RCC 7860 (cell line): ENCODE results near the gene DYNC2LI1.

Experiments
- DNase-seq: peaks from one replicate; pipeline ENCODE4 v3.0.0-alpha.2; 2015; ENCODE audit warnings: low spot score
- FAIRE-seq: peaks from 2 replicates; lab custom pipeline; 2012; peaks lifted over from hg19 to GRCh38; lab: Jason Lieb, UNC

DYNC2LI1 gene

GRCh38 chr2:43812006-43812405 lies 38.2 kb downstream of the DYNC2LI1 start:
- no peak for DNase-seq
- no peak for FAIRE-seq

DNA sequence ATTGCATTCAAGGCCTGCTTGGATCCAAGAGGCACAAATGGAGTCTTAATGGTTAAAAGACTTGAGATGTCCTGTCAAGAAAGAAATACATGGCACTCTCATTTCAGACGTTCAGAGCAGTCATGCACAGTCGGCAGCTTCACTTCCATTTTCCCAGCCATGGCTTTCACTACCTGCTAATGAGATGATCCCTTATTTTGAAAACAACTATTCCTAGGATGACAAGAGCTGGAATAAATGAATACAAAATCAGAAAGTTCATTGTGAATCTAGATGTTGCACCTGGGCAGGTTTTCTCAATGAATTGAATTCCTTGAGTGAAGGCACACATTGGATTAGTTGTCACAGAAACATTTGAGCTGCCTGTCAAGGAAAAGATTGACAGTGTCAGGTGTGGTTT lies 39.1 kb downstream of the DYNC2LI1 start:
- FAIRE-seq (no peak), DNase-seq (no peak)

GRCh38 chr2:43814711-43815110 lies 40.9 kb downstream of the DYNC2LI1 start:
- FAIRE-seq (no peak), DNase-seq (no peak)

- DNase-seq (no peak), FAIRE-seq (peak; percentile 35)
These were observed 44.9 kb downstream of the DYNC2LI1 start for GRCh38 chr2:43818761-43819160.

- no peak for FAIRE-seq
- no peak for DNase-seq
These were observed 45.8 kb downstream of the DYNC2LI1 start for GRCh38 chr2:43819491-43820163.

- DNase-seq (no peak), FAIRE-seq (no peak)
These were observed 49.0 kb downstream of the DYNC2LI1 start for GRCh38 chr2:43822839-43823238.

- FAIRE-seq (no peak), DNase-seq (no peak)
These were observed 49.9 kb downstream of the DYNC2LI1 start for GRCh38 chr2:43823751-43824150.

- FAIRE-seq (no peak), DNase-seq (no peak)
These were observed 50.7 kb downstream of the DYNC2LI1 start for GRCh38 chr2:43824512-43824911.

DNA sequence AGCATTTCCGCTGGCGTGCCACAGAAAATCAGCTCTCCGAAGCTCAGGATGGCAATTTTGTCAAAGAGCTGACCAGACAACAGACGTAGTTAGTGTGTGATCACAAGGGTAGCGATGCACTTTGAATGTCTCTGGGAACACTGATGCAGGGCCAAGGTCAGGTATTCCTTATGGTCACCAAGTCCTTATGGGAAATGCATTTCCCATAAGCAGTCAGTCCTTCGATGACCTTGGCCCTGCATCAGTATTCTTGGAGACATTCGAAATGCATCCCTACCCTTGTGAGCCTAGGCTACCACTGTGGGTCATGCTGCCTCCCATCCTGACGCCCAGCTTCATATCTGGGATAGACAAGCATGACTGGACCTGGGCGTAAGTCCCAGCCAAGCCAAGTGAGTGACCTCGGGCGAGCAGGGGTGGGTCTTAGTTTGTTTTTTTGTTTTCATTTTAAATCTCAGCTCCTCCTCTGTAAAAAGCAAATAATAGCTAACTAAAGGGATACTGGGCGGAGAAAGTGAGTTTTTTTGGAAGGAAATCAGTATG lies 51.2 kb downstream of the DYNC2LI1 start:
- no peak for FAIRE-seq
- no peak for DNase-seq

- no peak for FAIRE-seq
- DNase-seq, result no peak
These were observed 52.0 kb downstream of the DYNC2LI1 start for GRCh38 chr2:43825841-43826240.

DNA sequence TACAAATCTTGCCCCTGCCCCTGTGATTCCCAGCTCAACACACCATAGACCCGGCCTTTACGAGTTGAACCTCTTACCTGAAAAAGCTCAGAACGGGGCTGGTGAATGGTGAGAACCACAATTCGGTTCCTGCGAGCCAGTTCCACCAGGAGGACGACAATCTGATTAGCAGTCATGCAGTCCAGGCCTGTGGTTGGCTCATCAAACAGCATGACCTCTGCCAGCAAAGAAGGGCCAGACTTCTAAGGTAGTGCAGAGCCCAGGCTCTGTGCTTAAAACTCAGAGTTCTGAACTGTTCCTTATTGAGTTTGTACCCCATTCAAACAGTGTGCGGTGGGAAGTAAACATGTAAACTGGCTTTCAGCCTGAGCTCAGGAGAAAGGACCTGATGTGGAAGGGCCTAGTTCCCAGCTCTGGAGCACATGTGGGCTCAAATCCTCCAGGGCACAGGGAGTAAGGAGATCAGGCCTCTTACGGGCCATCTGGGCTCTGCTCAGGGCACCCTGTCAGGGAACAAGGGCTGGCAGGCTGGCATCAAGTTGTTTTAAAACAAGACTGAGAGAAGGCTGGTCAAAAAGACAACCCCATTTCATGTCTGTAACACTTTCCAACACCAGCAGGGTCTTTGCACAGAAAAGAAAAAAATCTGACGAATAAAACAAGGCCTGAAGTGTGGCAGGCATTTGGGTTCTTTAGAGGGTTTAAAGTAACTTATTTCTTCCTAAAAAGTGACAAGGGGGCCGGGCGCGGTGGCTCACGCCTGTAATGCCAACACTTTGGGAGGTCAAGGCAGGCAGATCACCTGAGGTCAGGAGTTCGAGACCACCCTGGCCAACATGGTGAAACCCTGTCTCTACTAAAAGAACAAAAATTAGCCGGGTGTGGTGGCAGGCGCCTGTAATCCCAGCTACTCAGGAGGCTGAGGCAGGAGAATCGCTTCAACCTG lies 52.7 kb downstream of the DYNC2LI1 start:
- FAIRE-seq, result no peak
- DNase-seq, result no peak

DNA sequence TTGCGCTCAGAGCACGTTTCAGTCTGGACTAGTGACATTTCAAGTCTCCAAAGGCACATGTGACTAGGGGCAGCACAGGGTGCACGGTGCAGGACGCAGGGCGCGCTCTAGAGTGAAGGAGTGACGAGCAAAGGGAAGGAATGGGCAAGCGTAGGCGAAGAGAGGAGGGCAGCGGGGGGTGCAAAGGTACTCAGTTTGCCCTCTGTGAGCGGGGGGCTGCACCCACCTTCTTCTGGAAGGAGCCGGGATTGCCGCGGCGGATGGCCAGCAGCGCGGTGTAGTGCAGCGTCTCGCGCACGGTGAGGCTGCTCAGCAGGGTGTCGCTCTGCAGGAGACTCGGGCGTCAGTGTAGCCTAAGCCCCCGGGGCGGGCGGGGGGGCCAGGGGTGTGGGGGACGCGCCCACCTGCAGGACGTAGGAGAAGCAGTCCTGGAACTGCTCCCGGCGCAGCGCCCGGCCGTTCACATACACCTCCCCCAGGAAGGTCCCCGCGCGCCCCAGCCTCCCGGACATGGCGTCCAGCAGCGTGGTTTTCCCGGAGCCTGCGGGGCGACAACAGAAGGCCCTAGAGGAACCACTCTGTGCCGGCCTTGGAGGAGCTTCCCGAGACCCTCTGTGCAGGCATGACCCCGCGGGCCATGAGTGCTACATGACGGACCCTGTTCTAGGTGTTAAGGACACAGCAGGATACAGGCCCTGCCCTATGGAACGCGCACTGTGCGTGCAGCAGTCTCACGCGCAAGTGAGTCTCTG lies 57.9 kb downstream of the DYNC2LI1 start:
- DNase-seq, result no peak
- no peak for FAIRE-seq

DNA sequence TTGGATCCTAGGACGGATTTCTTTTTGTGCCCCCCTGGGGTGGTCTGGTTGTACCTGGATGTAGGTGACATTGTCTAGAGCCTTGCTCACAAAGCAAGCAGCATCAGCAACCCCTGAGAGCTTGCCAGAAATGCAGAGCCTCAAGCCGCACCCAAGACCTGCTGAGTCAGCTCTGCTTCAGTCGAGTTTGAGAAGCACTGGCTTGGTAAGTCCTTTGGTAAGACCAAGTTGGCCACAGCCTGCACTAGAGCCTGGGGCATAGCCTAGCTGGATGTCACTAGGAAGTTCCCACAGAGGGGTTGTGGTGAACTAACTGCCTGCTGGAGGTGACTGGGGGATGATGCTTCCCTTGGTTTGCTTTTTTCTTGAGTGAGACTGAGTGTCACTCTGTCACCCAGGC lies 58.6 kb downstream of the DYNC2LI1 start:
- DNase-seq, result no peak
- no peak for FAIRE-seq

- DNase-seq, result no peak
- no peak for FAIRE-seq
These were observed 63.2 kb downstream of the DYNC2LI1 start for GRCh38 chr2:43837033-43837432.

- DNase-seq, result no peak
- FAIRE-seq, result no peak
These were observed 64.2 kb downstream of the DYNC2LI1 start for GRCh38 chr2:43837831-43838559.

DNA sequence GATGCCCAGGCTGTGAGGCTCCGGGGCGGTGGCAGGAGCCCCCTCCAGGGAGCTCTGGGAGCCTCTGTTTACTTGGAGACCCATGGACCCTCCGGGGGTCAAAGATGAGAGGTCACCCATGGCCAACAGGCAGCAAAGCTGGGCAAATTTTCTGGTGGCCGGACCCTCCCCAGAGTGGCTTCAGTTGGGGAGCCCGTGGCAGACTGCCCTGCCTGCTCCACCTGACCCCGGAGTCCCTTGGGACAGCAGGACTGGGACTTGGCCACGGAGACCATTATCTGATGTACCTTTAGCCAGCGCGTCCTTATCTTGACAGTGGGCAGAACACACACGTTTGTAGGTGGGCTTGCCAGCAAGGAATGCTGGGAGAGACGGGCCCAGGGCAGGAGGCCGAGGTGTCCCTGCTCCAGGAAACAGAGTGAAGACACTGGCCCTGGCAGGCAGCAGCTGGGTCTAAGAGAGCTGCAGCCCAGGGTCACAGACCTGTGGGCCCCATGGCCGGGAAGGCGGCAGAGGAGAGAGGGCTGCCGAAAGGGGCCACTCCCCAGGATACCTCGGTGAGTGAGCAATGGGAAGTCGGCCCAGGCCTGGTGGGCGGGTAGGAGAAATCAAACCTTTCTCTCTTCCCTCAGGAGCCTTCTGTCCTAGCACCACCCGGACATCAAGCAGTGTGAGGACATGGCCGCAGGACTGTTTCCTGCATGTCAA lies 64.9 kb downstream of the DYNC2LI1 start, which contains the start of the genes ABCG5 and ABCG8:
Gene ABCG5, minus strand, starts transcription at position 280 of the 708 bp plus-strand sequence. Its CDS starts 160 bp downstream, at position 120.
Gene ABCG8, plus strand, starts transcription at position 412 of the 708 bp plus-strand sequence. Its CDS starts 83 bp downstream, at position 495.
- DNase-seq (no peak), FAIRE-seq (no peak)

GRCh38 chr2:43839776-43840564 lies 66.1 kb downstream of the DYNC2LI1 start:
- FAIRE-seq, result no peak
- DNase-seq, result no peak

GRCh38 chr2:43840965-43841364 lies 67.1 kb downstream of the DYNC2LI1 start:
- no peak for DNase-seq
- no peak for FAIRE-seq
